GM18867 (cell line): ENCODE data around the gene MAL.
"Not testable (repeated sequence)": the region's sequence is repeated elsewhere in the genome, so short reads cannot be mapped to it uniquely, and the experiment has no call there.

Source experiments
- ATAC-seq: cut with Tn5 transposase; IDR thresholded peaks from one replicate; pipeline ENCODE4 v1.9.1; 2021; ENCODE audit warnings: mild to moderate bottlenecking, moderate library complexity; ENCODE audit not compliant: unreplicated experiment

MAL gene

GRCh38 chr2:95032341-95032740, 6.8 kb downstream of the MAL start:
- ATAC-seq: no peak

- no peak for ATAC-seq
Measured at GRCh38 chr2:95032868-95033603, 7.5 kb downstream of the MAL start.

GRCh38 chr2:95034221-95034620, 8.7 kb downstream of the MAL start:
- ATAC-seq: no peak

- ATAC-seq: no peak
Measured at GRCh38 chr2:95034818-95035217, 9.3 kb downstream of the MAL start.

GRCh38 chr2:95036596-95037383, 11.3 kb downstream of the MAL start:
- no peak for ATAC-seq

GRCh38 chr2:95037384-95037839, 11.9 kb downstream of the MAL start:
- ATAC-seq: no peak

- not testable (repeated sequence) for ATAC-seq
Measured at GRCh38 chr2:95037841-95038585, 12.5 kb downstream of the MAL start.

- no peak for ATAC-seq
Measured at GRCh38 chr2:95038635-95039298, 13.3 kb downstream of the MAL start.

GRCh38 chr2:95039363-95039762, 13.9 kb downstream of the MAL start:
- ATAC-seq: no peak

- ATAC-seq: no peak
Measured at GRCh38 chr2:95039978-95040377, 14.5 kb downstream of the MAL start.

GRCh38 chr2:95040426-95040825, 14.9 kb downstream of the MAL start:
- ATAC-seq: no peak

- ATAC-seq: peak; percentile 43
Measured at GRCh38 chr2:95041060-95041823, 15.7 kb downstream of the MAL start.

GRCh38 chr2:95041824-95042442, 16.4 kb downstream of the MAL start:
- peak; percentile 43 for ATAC-seq

- no peak for ATAC-seq
Measured at GRCh38 chr2:95042472-95043271, 17.2 kb downstream of the MAL start.

GRCh38 chr2:95043300-95044093, 18.0 kb downstream of the MAL start:
- ATAC-seq: peak; percentile 52

- no peak for ATAC-seq
Measured at GRCh38 chr2:95044601-95045000, 19.1 kb downstream of the MAL start.

GRCh38 chr2:95046371-95047112, 21.0 kb downstream of the MAL start:
- ATAC-seq: no peak
